Stimulated activated CD8-positive, alpha-beta memory T cell treated with anti-CD3 and anti-CD28 coated beads, Interleukin-4, amount 100 ng/mL, for 48 hours (primary cell): ENCODE data around the gene DUXB.

Experiments
- DNase-seq: peaks from one replicate; pipeline ENCODE4 v3.0.0-alpha.2; 2020

The DUXB gene

DNA sequence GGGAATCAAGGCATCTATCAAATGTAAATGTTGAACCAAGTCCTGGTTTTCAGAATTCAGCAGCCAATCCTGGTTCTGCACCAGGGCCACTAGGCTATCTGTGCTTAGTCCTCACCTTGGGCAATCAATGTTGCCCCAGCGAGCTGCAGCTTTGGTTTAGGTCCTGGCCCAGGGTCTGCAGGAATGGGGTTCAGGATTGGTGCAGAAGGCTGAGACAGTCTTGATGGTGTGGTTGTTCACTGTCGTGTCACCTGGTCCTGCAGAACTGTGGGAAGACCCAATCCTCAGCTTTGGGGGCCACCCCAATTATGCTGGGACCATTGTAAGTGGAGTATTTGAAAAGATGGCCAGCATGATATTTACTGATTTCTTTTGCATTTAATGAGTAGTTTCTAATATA lies 43.1 kb downstream of the DUXB start:
- DNase-seq, result no peak

DNA sequence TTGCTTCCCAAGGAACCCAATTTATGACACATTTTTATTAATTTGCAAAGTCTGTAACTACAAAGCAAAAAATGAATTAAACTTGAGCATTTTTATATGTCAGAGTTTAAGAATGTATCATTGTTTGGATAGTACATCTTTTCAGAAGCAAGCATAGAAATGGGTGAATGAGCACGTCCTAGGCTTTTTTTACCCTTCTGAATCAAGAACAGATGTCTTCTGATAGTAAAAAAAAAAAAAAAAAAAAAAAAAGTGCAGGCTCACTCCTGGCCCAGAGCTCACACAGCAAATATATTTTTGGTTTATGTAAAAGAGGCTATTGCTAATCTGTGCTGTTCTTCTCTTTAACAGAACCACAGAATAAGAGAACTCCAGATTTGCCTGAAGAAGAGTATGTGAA lies 47.3 kb downstream of the DUXB start:
- no peak for DNase-seq

DNA sequence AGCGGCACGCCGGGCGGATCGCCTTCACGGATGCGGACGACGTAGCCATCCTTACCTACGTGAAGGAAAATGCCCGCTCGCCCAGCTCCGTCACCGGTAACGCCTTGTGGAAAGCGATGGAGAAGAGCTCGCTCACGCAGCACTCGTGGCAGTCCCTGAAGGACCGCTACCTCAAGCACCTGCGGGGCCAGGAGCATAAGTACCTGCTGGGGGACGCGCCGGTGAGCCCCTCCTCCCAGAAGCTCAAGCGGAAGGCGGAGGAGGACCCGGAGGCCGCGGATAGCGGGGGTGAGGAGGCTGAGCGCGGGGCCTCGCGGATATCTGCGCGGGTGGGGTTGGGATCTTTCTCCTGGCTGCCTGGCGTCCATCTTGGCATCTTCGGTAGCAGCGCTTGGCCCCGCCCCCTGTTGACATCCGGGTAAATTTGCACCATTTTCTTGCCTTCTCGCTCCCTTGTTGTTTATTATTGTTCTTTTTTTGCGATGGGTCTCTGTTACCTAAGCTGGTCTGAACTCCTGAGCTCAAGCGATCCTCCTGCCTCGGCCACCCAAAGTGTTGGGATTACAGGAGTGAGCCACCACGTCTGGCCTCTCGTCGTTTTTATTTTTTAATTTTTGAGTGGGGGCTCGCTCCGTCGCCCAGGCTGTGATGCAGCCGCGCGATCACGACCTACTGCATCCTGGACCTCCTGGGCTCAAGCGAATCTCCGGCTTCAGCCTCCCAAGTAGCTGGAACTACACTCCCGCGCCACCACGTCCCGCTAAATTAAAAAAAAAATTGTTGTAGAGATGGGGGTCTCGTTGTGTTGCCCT lies 52.8 kb downstream of the DUXB start:
- peak; percentile 91 for DNase-seq

DNA sequence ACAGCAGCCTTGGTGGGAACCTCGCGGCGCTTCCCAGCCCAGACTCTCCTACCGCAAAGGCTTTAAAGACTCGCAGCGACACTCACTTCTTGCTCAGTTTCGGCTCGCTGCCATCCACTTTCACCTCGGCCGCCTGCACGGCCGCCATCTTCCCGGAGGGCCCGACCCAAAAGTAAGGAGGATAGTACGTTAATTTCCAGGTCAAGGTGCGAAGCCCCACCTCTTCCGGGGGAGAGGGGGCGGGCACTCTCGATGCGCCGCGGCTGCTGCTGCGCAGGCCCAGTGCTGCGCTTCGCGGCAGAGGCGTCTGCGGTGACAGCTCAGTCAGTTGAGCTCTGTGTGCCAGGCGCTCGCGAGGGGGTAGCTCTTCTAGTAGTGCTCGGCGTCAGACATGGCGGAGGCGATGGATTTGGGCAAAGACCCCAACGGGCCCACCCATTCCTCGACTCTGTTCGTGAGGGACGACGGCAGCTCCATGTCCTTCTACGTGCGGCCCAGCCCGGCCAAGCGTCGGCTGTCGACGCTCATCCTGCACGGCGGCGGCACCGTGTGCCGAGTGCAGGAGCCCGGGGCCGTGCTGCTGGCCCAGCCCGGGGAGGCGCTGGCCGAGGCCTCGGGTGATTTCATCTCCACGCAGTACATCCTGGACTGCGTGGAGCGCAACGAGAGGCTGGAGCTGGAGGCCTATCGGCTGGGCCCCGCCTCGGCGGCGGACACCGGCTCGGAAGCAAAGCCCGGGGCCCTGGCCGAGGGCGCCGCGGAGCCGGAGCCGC lies 53.6 kb downstream of the DUXB start, which contains the start of the genes KARS1 and TERF2IP:
KARS1 (minus strand) TSS at position 174 of the 773 bp plus-strand sequence; CDS start at position 148, 26 bp downstream.
TERF2IP (plus strand) TSS at position 282 of the 773 bp plus-strand sequence; CDS start at position 392, 110 bp downstream.
- peak; percentile 94 for DNase-seq

DNA sequence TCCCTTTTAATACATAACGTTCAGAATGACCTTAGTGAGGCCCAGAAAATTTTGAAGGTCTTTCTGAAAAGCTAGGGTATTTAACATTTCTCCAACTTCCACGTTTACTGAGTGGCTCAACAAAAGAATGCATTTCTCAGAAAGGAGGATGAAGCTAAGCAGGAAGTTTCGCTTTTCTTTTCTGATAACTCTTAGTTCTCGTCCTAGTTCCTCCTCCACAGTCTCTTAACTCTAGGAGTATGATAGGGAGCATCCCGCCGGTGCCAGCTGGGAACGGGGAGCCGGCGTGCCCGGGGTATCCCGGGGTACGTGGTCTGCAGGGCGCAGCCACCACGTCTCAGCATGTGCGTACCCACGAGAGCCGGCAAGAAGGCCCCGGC lies 54.2 kb downstream of the DUXB start:
- DNase-seq, result no peak

DNA sequence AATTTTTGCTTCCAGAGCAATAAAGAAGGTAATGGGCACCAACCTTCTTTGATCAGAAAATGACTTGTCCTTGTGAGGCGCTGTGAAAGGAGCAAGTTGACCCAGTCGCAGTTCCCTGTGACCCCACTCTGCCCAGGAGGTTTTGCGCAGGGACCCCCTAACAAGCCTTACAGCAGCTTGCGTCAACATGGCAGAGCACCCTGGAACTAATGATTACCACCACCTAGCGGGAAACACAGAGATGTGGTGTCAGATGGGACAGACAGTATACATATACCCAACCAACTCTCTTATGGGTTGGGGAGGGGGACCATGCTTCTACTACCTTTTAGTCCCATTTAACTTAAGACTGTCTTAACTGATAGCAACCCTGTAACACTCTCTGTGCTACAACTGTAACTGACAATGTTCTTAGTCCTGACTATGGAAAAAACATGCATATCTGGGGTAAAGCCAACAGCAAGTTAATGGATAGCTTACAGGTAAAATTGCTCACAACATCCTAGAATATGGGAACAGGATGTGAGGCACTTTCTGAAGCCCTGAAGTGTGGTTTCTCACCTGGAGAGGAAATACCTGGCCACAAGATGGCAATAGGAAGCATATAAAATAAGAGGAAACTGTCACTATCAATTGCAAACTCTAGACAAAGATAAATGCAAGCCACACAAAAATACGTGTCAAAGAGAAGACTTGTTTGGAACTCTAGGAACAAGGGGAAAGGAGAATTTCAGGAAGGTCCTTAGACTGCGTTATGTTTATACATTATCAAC lies 56.8 kb downstream of the DUXB start:
- DNase-seq, result no peak
